HuH-7 (cell line): ENCODE data around the gene RXRG.
A peak's percentile ranks its signal among the peaks of the same experiment; 100 is the strongest.

Experiments
- DNase-seq: peaks from one replicate; pipeline ENCODE4 v3.0.0; 2011; ENCODE audit warnings: low spot score

Gene RXRG

GRCh38 chr1:165367375-165367993 is 77.4 kb downstream of the RXRG start:
- peak; percentile 74 for DNase-seq

GRCh38 chr1:165365341-165365740 is 79.6 kb downstream of the RXRG start:
- DNase-seq = no peak

DNA sequence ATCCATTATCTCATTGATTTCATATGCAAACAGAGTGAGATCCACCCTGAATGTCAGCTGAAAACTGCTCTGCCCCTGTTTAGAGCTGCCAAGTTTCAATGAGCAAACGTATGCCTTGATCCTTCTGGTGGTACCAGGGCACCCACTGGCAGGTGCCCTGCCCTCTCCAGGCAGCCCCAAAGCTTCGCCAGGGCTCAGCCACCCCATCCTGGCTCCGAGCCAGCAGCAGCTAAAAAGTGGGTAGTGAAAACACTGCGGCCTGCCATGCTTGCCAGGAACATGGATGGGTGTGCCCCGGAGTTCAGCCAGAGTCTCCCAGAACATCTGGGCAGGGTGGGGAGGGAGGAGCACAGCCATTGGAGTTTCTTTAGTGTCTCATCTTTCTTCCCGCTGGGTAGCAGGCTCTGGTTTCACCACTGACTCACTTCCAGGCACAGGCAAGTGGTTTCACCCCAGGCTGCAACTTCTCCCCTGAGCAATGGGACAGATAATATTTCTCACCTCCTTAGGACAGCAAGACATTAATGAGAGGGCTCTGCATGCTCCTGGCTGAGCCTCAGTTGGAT is 80.3 kb downstream of the RXRG start:
- DNase-seq = no peak

DNA sequence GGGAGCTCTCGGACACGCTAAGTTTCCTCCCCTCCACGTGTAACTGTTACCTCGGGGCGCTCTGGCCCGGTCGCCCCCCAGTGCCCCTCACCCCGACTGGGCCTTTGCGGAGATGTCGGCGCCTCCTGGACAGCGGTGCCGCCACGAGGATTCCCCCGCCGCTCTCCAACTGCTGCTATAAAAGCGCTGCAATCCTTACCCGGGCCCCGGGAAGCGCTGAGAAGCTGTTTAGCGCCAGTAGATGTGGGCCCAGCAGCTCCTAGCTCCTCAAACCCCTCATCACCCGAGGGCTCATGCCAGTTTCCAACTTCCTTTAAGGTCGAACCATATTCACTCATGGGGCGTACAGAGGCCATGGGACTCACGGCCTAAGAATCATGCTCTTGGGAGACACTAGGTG is 88.0 kb downstream of the RXRG start:
- DNase-seq = no peak

DNA sequence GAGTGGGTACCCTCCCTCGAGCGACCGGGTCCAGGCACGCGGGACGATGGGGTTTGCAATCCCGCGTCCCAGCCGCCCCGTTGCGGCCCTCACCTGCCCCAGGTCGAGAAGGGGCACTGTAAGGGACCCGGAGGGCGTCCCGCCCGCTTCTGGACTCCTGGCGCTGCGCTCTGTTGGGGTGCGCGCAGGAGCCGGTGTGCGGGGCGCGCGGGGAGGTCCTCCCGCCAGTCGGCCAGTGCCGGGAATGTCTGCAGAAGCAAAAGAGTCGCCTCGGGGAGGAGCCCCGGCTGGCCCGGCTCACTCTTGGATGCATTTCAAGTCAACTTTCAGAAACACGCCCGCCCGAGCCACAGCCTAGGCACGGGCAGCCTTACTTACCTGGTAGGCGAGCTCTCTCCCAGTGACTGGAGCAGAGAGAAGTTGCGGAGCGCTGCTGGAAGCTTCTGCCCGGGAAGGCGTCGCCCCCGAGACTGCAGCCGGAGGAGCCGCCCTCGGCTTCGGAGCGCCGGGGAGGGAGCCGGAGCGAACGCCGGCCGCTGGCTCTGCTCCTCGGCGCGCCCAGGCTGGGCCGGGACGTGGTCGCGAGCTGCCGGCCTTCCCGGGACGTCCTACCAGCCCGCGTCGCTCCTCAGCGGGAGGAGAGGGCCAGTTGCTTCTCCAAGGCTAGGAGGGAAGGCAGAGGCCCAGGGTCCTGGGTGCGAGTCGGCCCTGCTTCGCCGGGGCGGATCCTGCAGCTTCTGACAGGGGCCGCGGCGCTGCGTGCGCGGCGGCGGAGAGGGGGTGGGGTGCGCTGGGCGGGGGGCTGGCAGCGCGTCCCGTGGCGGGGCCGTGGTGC is 88.7 kb downstream of the RXRG start, which contains the start of gene LMX1A:
TSS of gene LMX1A (minus strand) at position 739 of the 835 bp plus-strand sequence. CDS start 1,156 bp downstream, outside the sequence.
- DNase-seq = no peak

- DNase-seq = no peak
Measured at GRCh38 chr1:165355139-165355976, 89.6 kb downstream of the RXRG start.

DNA sequence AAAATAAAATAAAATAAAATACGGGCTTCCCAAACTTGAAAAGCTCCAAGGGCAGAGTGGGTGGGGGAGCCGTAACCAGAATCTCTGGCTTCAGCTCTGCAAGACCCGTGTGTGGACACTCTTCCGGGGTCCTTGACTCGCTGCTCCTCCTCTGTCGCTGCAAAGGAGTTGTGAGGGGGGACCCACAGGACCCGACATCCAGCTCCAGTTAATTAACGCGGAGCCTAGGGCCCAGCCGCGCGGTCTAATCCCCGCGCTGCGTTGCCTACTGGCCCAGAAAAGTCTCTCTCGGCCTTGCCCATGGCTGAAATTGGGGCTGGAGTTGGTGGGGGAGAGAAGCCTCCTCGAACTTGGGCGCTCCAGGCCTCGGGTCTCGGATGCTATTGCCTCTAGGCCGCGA is 90.2 kb downstream of the RXRG start:
- DNase-seq = no peak

GRCh38 chr1:165353731-165354671 is 90.9 kb downstream of the RXRG start:
- no peak for DNase-seq

DNA sequence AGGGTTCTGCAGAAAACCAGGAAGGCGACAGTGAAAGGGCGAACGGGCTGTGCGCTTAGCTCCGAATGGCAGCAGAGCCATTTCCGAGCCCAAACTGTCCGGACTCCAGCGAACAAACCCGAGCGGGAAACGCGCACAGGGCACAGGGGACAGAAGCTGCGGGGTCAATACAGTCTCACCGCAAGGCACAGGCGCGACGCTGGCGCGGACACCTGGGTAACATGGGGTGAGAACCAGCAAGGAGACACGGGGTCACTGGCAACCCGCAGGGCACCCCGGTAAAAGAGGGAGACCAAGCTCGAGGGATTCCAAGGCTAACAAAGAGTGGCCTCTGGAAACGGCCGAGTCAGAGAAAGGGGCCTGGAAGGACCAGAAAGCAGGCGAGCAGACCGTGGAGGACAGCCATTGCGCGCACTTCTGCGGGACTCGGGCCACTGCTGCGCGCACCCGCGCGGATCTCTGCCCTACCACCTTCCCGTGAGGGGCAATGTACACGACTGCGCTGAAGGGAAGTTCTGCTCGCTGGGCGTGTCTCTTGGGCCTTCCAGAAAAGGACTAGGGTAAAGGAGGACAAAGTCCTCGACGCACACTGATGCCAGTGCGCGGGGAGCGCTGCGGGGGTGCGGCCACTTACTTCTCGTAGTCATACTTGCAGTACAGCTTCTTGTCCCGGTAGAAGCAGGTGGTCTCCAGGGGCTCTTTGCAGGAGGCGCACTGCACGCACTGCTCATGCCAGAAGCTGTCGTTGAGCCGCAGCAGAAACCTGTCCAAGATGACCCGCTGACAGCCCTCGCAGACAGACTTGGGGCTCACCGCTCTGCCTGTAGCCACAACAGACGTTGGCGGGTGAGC is 92.3 kb downstream of the RXRG start:
- DNase-seq = no peak

DNA sequence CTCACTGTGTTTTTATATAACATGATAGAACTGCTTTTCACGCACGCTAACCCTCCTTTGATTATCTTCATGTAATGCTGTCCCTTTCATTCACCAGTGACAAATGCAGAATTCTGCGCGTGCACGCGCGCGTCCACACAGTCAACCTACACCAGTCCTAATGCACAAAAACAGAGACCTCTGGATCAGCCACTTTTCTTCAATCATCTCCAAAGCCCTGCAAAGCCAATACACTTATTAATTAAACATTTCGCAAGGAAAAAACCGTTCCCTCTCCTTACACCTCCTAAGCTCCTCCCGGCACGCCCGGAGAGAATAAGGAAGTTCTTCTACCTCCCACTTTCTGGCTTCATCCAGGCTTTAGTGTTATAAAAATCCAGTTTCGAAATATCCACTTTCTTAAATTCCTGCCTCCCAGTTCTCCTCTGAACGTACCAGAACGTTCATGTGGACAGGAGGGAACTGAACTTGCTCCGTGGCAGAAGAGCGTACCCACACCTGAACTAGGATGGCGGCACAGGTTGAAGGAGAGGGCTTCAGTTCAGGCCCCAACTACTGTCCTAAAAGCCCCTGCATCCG is 93.0 kb downstream of the RXRG start:
- DNase-seq = no peak
